ENCODE measurements around the gene BEGAIN. TPM values are rescaled to one million over a fixed set of nuclear protein-coding genes. Genes with fewer than 3 reads are reported as not detected.

The BEGAIN gene
- total RNA-seq, 4 donors from 2014 or later: 0.51 to 1.8 TPM; not detected in 2

- TF ChIP-seq CTCF (IDR thresholded peaks at IDR 0.05; ENCODE audit: low read depth): no peak
Measured at GRCh38 chr14:100588671-100589070, 1.5 kb upstream of the BEGAIN start.

- TF ChIP-seq CTCF (IDR thresholded peaks at IDR 0.05; ENCODE audit: low read depth): no peak
Measured at GRCh38 chr14:100587763-100588411, 670 bp upstream of the BEGAIN start.

GRCh38 chr14:100586403-100587085 lies 673 bp downstream of the BEGAIN start:
- TF ChIP-seq CTCF (IDR thresholded peaks at IDR 0.05; ENCODE audit: low read depth): no peak

- no peak for TF ChIP-seq CTCF (IDR thresholded peaks at IDR 0.05; ENCODE audit: low read depth)
Measured at GRCh38 chr14:100586153-100586402, 1.1 kb downstream of the BEGAIN start.

- no peak for TF ChIP-seq CTCF (IDR thresholded peaks at IDR 0.05; ENCODE audit: low read depth)
Measured at GRCh38 chr14:100585448-100586152, 1.6 kb downstream of the BEGAIN start.

- no peak for TF ChIP-seq CTCF (IDR thresholded peaks at IDR 0.05; ENCODE audit: low read depth)
Measured at GRCh38 chr14:100584056-100585031, 2.9 kb downstream of the BEGAIN start.

All from subcutaneous adipose tissue (tissue), 4 donors.